Mucosa of descending colon (tissue), 3 donors: ENCODE measurements around the gene ELAC2. TPM values are rescaled to one million over a fixed set of nuclear protein-coding genes. Genes with fewer than 3 reads are reported as not detected.

Experiments
- ATAC-seq: fragments of 200-7000 bp; cut with Tn5 transposase; one replicate; pipeline ENCODE4 v1.9.1; 2020; ENCODE audit warnings: mild to moderate bottlenecking, moderate library complexity
- DNase-seq, 3 donors: peaks; one replicate each; pipeline ENCODE4 v3.0.0-alpha.2; 2020
- H3K36me3 ChIP-seq: fragments of 200-600 bp; one replicate; pipeline ENCODE4 v1.8.0; 2021; ENCODE audit warnings: low read depth, mild to moderate bottlenecking
- H3K4me1 ChIP-seq: fragments of 200-600 bp; one replicate; pipeline ENCODE4 v1.8.0; 2021; ENCODE audit warnings: low read depth, mild to moderate bottlenecking
- H3K4me3 ChIP-seq: fragments of 200-600 bp; one replicate; pipeline ENCODE4 v1.8.0; 2021; ENCODE audit warnings: mild to moderate bottlenecking
- H3K9me3 ChIP-seq: fragments of 200-600 bp; one replicate; pipeline ENCODE4 v1.8.0; 2021; ENCODE audit warnings: mild to moderate bottlenecking
- intact Hi-C, 2 donors: fragments of 100-400 bp; cut with DNase I in 1 of 2; cut with micrococcal nuclease in 1 of 2; formaldehyde crosslinking; loops; one replicate each; pipeline versions ENCODE4 v1.11.0 to v1.11.1; 2022; cut with DNase I, micrococcal nuclease
- total RNA-seq, 3 donors: library from RNA; stranded (reverse); fragmentation: NEBNext Ultra II Directional in 2 of 3; extraction: Animal tissue kit (Norgen Biotek cat#: 25700) in 2 of 3; gene quantifications; one replicate each; pipeline versions ENCODE4 v1.2.1 to v1.2.4, GENCODE V29; 2021 to 2023
- TF ChIP-seq, protein P1 (sequence below): fragments of 200-600 bp; IDR thresholded peaks from one replicate; pipeline ENCODE4 v1.8.0; 2022; ENCODE audit warnings: antibody characterized with exemption, mild to moderate bottlenecking
- donor health status: DM: no; HTN: no; CAD: no; lungs with moderate emphysema.
- donor health status: DM: no; HTN: no; CAD: no.
- donor health status: DM: no; HTN: yes; CAD: no.

Gene ELAC2
- total RNA-seq, 3 donors from 2014 or later = 46.7 to 47.1 (median 46.9) TPM

DNA sequence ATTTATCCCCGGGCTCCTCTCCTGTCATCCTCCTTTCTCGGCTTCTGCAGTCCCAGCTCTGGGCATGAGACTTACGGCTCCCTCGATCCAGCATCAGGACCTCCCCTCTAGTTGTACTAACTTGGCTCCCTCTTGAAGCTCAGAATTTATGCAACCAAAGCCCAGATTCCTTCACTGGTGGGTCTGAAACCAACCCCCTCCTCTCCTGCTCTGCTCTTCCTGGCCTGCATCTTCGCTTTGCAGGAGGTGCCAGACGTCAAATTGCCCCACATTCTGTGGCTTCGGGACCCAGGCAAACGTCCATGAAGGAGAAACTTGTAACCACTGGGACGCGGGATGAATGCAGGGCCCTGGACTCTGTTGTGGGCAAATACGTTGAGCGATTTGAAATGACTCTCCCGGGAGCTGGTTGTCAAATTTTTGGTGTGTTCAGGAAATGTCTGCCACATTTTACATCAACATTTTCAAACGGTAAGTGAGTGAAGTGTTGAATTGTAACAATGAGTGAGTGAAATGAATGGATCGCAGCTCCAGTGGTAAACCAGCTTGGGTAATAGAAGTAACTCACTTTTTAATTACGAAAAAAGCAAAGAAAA lies 29.3 kb upstream of the ELAC2 start:
- ATAC-seq (no peak), DNase-seq (no peak)
- Histone ChIP-seq H3K36me3 (no peaks in the 10 kb centered on the region), H3K4me1 (no peaks in the 10 kb centered on the region), H3K9me3 (no peaks in the 10 kb centered on the region), H3K4me3 (no peak overlapping the region)
- intact Hi-C loops = no loop called here
- TF ChIP-seq, protein P1, sequence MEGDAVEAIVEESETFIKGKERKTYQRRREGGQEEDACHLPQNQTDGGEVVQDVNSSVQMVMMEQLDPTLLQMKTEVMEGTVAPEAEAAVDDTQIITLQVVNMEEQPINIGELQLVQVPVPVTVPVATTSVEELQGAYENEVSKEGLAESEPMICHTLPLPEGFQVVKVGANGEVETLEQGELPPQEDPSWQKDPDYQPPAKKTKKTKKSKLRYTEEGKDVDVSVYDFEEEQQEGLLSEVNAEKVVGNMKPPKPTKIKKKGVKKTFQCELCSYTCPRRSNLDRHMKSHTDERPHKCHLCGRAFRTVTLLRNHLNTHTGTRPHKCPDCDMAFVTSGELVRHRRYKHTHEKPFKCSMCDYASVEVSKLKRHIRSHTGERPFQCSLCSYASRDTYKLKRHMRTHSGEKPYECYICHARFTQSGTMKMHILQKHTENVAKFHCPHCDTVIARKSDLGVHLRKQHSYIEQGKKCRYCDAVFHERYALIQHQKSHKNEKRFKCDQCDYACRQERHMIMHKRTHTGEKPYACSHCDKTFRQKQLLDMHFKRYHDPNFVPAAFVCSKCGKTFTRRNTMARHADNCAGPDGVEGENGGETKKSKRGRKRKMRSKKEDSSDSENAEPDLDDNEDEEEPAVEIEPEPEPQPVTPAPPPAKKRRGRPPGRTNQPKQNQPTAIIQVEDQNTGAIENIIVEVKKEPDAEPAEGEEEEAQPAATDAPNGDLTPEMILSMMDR = no peak

DNA sequence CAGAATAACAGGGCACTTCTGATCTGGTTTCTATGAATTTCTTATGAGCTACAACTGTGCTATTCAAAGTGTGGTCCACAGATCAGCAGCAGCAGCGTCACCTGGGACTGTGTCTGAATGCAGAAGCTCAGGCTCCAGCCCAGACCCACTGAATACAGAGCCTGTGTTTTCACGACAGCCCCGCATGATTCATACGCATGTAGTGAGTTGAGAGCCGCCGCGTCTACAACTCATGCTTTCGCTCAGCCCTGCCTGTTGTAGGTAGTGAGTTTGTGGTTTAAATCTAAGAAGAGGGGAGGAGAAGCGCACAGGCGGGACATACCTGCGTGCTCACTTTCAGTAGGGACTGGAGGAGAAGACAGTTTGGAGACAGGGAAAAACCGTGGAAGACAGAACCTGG lies 28.5 kb upstream of the ELAC2 start:
- no peak for ATAC-seq
- intact Hi-C loops = no loop called here
- DNase-seq = no peak

DNA sequence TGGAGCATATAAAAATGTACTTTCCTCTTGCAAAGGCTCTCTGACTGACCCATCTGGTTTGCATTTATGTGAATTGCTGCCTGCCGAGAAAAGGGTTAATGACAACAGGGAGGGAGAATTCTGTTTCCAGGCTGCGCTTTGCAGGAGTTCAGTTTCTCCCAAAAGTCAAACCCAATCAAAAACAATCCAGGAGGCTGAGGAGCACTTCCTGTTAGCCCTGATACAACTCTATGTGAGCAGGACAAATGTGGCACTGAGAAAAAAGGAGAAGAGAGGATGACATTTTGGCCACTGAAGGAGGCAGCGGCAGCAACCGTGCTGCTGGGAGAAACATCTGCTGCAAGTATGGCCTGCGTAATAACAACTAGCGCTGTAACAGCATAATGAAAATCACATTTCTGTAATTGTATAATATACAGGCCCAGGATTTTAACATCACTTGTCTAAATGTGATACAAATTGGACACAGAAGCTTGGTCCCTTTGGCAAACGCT lies 26.8 kb upstream of the ELAC2 start:
- TF ChIP-seq, protein P1 = no peak
- Histone ChIP-seq H3K36me3 (no peaks in the 10 kb centered on the region), H3K4me1 (no peaks in the 10 kb centered on the region), H3K4me3 (no peak overlapping the region), H3K9me3 (no peaks in the 10 kb centered on the region)
- ATAC-seq (no peak), DNase-seq (no peak)
- intact Hi-C loops = no loop called here

More for the DNA sequence above, 28.5 kb upstream of the ELAC2 start:
- H3K4me1 ChIP-seq = no peaks in the 10 kb centered on the region
- H3K9me3 ChIP-seq = no peaks in the 10 kb centered on the region
- no peaks in the 10 kb centered on the region for H3K36me3 ChIP-seq
- no peak overlapping the region for H3K4me3 ChIP-seq
- TF ChIP-seq, protein P1 = no peak

DNA sequence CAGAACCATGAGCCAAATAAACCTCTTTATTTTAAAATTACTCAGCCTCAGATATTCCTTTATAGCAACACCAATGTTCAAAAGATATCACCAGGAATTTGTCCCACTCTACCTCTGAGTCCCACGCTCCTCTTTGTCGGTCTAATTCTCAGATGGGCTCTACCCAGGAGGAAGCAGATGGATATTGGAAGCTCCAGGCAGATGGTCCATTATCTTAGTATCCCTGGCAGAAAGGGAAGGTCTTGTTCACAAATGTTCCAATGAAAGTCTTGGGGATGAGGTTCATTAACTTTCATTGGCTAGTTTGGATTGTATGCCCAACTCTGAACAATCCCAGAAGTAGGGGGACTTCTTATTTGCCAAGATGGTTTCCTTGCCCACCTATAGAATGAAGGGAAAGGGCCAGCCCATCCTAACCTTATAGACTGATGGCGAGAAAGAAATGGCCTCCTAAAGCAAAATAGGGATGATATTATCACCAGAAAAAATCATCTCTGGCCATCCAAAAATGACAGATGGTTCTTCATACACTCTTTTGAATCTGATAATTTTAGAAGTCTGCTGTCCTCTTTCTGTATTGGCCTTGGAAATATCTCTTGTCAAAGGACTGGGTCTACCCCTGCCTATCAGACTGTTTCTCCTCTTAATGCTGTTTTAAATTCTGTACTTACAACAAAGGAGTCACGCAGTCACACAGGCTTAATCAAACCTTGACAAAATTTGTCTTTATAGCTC lies 21.3 kb upstream of the ELAC2 start:
- TF ChIP-seq, protein P1 = no peak
- intact Hi-C loops = no loop called here
- ATAC-seq (no peak), DNase-seq (no peak)
- Histone ChIP-seq H3K36me3 (no peaks in the 10 kb centered on the region), H3K9me3 (peaks cover 5% of the 10 kb centered on the region), H3K4me3 (no peak overlapping the region), H3K4me1 (no peaks in the 10 kb centered on the region)

DNA sequence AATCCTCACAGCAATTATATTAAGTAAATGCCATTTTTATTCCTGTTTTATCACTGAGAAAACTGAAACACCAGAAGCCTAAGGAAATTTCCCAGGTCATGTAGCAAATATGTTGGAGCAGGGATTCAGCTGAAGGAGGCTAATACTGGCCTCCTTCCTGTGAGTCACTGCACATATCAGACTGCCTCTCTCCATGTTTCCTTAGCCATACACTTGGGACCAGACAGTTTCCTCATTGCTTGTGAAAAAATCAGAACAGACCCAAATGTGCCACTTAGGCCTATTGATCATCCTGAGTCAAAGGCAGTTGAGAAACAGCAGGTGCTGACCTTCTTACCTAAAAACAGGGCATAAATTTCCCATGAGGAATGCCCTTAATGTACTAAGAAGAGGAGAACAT lies 18.9 kb upstream of the ELAC2 start:
- DNase-seq (no peak), ATAC-seq (no peak)
- intact Hi-C loops = no loop called here
- TF ChIP-seq, protein P1 = no peak
- Histone ChIP-seq H3K4me3 (no peak overlapping the region), H3K4me1 (no peaks in the 10 kb centered on the region), H3K36me3 (no peaks in the 10 kb centered on the region), H3K9me3 (peaks cover 5% of the 10 kb centered on the region)
